Measurements from ENCODE around the gene BANF2.
"Not testable (repeated sequence)": the region's sequence is repeated elsewhere in the genome, so short reads cannot be mapped to it uniquely, and the experiment has no call there.

Gene BANF2

DNA sequence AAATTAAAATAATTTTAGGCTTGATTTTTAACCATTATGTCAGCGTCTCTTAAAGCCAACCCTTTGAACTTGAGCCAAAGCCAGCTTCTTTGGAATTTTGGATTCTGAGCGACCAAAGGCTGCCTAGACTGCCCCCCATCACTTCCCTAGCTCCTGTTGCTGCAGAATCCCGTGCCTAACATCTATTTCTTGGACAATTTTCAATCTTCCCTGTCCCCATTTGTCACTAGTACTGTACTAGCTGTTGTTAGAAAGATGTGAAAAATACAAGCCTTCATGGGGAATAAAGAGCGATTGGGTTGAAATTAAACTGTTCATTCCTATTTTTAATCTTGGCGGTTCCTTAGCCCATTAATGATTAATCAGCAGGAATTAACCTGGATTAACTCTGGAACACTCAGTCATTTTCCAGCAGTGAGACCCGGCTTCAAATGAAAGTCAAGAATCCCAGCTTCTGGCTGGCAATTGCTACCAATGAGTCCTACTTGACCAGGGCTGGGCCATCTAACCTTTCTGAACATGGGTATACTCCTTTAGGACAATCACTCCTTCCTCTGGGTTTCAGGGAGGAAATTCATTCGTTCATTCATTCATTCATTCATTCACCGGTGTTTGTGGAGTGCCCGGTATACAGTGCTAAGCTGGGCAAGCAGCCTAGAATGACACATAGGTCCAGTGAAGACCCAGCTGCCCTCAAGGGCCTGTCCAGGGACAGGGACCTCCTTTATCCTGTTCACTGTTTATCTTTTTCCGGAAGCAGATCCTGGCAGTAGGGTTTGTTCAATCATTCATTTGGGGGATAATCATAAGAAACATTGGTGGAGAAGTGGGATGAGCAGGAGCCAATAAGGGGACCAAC, 16.3 kb upstream of the BANF2 start:
- DNase-seq, result no peak

DNA sequence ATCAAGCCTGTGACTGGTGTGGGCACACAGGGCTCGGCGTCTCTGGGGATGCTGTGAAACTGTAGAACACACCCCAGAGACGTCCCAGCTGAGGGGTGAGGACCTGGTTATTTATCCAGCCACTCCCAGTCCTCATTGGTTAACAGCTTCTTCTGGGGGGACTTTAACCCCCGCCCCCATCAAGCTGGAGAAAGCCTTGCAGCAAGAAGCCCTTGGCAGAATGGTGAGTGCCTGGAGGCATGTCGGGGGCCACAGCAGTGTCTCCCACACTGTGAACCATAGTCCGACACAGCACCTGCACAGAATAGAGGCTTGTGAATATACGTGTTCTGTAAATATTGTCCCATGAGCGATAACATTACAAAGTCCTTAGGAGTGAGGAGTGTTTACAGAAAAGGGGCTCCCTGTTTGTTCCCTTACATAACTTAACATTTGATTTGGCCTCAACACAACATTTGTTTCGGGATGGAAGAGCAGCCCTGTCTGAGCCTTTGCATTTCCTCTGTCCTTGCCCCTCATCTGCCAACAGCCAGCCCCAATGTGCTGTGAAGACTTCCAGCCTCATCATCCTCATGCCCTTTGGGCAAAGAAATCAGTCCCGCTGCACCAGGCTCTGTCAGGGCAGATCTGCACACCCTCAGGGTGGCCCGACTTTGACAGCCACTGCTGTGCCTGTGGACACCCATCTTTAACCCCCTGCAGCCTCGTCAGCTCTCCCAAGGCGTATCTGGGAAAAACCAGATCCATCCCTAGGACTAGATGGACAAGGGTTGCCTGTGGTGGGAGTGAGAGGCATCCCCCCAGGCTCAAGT, 15.5 kb upstream of the BANF2 start:
- DNase-seq, result no peak

DNA sequence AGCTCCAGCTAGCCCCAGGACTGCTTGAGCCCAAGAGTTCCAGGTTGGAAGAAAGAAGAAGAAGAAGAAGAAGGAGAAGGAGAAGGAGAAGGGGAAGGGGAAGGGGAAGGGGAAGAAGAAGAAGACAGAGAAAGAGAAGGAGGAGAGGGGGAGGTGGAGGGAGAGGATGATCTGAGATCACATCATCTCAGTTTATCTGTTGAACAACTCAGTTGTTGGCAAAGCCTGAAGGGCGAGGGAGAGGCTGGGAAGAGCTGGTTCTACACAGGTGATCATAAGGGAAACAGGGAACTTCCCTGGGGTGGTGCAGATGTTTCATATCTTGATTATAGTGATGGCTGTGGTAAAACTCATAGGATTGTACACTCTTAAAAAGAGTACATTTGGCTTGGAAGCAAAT, 14.6 kb upstream of the BANF2 start:
- DNase-seq, result no peak

DNA sequence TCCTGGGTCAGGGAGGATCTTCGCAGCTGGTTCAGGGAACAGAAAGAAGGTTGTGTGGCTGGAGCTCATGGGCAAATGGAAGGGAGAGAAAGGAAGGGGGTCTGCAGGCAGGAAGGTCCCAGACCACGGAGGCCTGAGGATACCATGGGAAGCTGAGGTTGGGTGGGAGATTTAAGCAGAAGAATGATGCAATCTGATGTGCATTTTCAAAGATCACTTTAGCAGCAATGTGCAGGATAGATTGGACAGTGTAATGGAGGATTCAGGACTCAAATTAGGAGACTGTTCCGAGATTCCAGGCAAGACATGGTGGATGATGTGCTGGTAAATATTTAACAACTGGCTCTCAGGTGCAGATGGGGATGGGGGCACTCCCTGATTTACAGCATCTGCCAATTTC, 12.0 kb upstream of the BANF2 start:
- no peak for DNase-seq

DNA sequence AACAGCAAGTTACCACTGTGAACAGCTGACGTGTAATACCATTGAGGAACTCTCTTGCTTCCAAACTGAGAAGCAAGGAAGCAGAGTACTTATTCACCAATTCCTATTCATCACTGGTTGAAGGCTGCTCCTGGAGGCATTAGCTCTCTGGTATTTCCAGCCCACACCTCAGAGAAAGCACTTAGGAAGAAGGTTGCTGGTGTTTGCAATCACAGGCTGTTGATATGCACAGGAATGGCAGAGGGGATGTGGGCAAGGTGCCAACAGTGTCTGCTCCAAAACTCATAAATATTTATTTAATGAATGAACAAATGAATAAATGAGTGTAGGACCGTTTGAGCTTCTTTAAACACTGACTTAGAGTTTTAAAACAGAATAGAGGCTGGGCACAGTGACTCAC, 10.8 kb upstream of the BANF2 start:
- DNase-seq, result no peak

DNA sequence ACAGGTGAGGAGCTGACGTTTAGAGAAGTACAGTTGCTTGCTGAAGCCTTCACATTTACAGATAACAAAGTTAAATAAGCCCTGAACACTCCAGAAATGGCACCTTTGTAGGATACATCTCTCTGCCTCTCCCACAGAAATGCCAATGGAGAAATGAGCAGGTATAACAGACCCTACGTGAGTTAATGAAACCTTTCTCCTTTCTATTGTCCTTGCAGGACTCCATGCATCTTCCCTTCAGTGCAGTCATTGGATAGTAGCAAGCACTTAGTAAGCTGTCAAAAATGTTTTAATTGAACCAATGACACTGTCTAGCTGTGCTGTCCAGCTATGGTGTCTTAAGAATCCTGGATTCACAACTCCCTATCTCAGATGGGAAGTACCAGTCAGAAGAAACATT, 9.6 kb upstream of the BANF2 start:
- no peak for DNase-seq

DNA sequence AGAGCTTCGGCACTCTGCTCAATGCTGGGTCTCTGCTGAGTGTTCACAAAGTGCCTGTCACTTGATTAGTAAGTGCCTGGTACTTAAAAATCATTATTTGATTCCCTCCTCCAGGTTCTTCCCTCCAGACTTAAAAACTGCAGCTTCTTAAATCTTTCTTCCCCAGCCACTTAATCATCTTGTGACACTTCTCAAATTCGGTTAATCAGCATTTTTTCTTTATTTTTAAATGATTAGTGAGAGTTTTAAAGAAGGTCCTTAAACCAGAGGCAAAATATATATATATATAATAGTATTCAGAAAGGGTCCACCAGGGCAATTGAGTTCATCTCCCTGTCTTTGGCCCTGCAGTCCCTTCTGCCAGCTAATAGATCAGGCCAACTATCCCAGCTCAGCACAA, 8.0 kb upstream of the BANF2 start:
- no peak for DNase-seq

DNA sequence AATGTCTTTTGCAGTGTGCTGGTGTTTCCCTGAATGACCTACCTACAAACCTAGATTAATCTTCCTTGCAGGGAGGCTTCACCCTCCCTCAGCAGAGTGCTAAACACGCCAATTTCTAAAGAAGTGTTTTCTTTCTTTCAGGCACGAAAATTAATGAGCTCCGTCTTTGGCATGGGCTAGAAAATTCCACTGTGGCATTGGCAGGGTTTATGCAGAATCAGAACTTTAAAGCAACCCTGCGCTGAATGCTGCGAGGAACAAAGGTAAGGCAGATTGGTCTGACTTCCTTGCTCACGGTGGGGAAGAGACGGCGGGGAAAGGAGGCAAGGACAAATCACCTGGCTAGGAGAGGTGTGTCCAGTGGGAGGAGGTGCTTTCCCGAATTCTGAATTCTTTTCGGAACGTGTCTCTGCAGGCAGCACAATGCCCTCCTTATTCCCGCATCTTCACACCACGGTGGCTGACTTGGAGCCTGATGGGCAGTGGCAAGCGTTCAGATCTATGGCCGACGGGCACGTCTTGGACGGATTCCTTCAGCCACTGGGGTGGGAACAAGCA, 6.2 kb upstream of the BANF2 start:
- no peak for DNase-seq

DNA sequence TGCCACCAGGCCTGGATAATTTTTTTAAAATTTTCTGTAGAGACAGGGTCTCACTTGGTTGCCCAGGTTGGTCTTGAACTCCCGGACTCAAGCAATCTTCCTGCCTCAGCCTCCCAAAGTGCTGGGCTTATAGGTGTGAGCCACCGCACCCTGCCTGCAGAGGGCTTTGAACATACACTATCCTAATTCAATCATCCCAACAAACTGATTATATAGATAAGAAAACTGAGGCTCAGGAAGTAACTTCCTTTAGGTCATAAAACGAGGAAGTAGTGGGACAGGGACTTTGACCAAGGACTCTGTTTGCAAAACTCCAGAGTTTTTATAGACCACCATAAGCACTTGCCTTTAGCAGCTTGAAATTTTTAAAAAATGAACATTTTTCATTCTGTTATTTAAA, 5.0 kb upstream of the BANF2 start:
- DNase-seq, result no peak

DNA sequence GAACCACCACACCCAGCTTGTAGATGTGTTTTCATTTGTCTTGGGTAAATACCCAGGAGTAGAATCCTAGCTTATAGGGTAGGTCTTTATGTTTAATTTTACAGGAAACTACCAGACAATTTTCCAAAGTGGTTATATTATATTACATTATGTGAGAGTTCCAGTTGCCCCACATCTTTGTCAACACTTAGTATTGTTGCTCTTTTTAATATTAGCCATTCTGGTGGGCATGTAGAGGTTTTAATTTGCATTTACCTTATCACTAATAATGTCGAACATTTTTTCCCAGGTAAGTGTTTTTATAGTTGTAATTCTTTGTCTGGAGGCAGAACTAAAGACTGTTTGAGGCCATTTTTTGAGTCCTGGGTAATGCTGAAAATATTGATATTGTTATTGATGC, 3.5 kb upstream of the BANF2 start:
- no peak for DNase-seq

DNA sequence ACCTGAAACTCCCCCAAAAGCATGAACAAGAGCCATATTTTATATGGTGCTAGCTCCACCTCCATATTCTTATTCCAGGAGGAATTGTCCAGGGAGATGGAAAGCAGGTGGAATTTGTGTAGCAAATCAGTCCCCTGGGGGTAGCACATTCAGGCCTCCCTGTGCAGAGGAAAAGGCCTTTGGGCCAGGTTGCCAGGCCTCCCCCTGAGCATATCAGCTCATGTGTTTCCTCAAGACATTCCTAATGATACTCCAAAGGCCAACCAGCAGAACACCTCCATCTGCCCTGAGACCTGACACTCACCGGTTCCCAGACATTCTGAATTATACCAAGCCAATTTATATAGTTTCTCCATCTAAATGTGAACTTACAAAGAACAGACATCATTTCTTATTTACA, 2.6 kb upstream of the BANF2 start:
- DNase-seq, result no peak

DNA sequence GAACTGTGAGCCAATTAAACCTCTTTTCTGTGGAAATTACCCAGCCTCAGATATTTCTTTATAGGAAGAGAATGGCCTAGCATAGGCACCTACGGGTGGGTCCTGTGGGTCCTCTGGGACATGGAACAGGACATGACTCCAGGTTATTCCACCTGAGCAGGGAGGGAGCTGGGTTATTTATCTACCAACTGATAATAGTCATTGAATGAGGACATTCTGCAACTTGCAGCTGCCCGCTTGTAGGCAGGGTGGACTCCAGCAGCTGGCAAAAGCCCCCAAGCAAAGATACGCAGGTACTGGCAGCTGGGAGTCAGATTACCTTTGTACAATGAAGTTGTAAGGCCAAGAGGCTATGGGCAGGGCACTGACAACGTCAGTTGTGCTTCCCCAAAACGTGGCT, 1.4 kb upstream of the BANF2 start:
- DNase-seq, result no peak

DNA sequence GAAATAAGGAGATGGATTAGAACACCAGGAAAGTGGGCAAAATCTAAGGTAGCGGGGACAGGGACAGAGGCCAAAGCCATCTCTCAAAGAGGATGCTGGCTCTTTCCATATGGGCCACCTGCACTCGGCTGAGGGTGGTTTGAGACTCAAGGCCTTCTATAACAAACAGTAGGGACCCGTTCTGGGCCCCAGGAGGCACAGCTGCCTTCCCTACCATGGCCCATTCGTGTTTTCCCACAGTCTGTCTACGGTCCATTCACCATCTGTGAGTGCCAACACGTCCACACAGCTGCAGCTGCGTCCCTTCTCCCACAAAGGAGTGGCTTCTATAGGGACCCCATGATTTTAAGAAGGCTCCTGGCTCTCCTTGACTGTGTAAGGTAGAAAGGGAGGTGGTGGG, 871 bp downstream of the BANF2 start:
- DNase-seq, result no peak

DNA sequence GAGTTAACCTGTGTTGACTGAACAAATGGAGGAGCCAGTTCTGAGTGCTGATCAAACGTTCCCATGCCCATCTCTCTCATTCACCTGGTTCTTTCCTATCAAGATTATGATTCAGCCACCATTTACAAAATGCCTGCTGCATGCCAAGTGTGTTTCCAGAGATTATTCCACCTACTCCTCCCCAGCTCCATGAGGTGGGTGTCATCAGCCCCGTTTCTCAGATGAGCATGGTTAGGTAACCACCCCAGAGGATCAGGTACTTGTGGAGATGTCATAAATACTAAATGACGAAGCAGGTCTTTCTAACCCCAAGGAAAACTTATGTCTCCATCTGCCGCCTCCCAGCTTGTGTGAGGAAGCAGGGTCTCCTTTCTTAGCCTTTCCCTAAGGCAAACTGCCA, 2.1 kb downstream of the BANF2 start:
- DNase-seq, result no peak

DNA sequence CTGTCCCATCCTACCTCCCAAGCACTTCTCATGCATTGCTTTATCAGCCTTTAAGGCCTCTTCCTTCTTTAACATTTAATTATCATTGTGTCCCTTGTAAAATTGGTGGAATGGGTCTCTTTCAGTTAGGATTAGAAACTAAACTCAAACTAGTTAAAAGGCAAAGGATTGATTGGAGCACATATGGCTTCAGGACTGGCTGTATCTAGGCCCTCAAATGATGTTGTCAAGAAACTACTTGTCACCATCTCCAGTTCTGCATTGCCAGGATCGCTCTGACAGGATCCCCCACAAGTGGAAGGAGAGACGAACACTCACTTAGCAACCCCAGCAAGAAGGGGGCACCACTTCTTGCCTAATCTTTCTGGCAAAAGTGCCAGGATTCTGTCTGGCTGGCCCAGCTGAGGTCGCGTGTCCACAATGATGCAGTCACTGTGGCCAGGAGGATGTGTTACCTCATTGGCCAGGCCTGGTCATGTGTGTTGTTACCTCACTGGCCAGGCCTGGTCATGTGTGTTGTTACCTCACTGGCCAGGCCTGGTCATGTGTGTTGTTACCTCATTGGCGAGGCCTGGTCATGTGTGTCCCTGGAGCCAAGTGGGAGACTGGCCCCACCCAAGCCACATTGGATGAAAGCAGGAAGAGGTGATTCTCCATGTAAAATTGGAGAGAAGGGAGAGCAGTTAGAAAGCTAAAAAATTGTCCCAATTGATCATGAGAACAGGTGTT, 5.0 kb downstream of the BANF2 start:
- no peak for DNase-seq

DNA sequence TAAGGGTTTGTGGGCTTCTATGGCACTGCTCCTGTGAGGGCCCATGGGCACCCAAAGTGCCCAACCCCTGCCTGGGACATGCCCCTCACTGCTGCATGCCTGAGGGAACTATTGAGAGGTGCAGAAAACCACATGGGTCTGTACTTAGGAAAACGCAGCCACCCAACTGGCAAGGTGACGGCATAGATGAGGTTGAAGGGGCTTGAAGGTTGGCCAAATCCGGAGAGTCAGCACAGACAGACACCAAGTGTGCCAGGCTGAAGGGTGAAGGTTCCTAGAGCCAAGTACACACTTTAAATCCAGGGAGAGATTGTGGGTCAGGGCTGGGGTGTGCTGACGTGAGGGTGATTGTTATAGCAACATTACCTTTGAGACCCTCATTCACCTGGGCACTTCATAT, 6.2 kb downstream of the BANF2 start:
- no peak for DNase-seq

DNA sequence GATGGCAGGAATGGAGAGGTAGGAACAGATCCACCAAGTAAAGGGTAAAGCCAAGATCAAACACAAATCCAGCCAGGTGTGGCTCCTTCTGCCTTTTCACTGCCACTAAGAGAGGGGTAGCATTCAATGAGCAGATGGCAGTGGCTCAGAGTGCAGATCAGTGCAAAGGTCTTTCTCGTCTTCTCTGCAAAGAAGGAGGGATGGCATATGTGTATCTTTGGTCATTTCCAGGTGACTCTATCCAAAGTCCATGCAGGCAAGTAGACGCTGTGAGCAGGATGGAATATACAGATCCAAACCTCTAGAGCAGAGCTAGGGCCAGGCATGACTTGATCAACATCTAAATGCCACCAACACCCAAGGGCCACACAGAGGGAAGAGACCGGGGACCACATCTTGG, 6.9 kb downstream of the BANF2 start:
- DNase-seq, result no peak

DNA sequence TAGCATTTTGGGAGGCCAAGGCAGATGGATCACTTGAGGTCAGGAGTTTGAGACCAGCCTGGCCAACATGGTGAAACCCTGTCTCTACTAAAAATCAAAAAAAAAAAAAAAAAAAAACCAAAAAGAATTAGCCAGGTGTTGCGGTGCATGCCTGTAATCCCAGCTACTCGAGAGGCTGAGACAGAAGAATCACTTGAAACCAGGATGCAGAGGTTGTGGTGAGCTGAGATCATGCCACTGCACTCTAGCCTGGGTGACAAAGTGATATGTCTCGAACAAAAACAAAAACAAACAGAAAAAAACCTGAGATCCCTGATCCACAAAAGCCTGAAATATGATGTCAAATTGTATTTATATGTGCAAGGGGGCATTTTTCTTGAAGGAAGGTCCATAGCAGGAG, 8.2 kb downstream of the BANF2 start:
- DNase-seq, result not testable (repeated sequence)

DNA sequence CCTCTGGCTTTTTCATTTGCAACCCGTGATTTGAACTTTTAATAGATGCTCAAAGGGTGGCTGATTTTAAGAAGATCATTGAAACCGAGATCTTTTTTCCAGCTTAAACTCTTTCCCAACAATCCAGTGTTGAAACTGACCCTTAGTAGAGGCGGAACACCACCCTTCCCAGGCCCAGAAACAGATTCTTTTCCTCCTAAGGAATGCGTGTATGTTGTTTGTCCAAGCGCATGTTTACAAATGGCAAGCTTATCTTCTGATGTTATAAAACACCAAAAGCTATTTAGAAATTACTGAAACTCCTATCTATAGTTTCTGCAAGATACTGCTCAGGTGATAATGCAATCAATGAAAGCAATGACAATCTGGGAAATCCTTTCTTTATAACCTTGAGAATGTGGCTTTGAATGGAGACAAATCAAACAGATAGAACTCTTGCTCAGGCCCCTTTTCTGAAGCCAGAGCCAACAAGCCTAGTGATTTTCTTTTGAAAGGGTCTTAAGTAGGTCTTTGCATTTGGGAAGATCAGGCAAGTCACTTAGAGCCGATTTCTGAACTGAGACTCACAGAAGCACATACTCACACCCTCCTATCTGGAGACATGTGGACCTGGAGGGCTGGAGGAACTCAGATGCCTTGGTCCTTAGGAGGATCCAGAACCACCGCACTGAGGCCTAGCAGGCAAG, 9.1 kb downstream of the BANF2 start:
- no peak for DNase-seq

DNA sequence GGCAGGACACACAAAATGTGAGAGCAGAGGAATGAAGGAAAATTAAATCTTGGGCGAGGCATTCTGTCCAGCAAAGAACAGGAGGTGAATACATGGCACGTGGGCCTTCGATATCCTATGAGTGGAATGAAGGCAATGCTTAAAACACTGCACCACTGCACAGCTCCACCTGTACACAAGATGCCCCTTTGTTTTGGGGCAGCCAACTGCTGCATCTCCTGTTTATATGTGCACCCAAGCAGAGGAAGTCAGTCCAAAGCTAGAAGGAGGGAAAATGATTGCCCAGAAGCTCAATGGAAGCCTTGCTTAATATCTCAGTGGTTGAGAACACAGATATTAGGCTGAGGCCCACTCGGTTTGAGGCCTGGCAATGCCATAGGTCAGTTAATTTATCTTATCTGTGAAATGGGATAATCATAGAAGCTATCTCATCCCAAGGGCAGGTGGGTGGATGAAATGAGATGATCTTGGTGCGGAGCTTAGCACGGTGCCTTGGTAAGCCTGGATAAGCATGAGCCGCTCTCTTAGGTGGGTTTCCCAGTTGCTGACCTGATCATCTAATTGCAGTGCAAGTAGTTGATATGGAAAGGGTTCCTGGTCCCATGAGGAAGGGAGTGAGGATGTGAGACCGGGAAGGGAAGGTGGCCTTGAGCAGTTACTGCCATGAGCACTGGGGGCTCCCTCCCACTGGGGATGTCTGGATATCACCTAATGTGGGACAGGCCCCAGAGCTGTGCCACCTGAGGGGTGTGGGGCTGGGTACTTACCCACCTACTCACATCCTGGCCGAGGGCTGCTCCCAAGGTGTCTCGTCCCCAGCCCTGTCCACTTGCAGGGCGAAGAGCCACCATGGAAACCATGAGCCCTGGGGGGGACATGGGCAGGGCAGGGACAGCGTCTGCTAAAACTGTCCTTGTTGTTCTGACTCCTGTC, 9.9 kb downstream of the BANF2 start:
- DNase-seq, result no peak

DNA sequence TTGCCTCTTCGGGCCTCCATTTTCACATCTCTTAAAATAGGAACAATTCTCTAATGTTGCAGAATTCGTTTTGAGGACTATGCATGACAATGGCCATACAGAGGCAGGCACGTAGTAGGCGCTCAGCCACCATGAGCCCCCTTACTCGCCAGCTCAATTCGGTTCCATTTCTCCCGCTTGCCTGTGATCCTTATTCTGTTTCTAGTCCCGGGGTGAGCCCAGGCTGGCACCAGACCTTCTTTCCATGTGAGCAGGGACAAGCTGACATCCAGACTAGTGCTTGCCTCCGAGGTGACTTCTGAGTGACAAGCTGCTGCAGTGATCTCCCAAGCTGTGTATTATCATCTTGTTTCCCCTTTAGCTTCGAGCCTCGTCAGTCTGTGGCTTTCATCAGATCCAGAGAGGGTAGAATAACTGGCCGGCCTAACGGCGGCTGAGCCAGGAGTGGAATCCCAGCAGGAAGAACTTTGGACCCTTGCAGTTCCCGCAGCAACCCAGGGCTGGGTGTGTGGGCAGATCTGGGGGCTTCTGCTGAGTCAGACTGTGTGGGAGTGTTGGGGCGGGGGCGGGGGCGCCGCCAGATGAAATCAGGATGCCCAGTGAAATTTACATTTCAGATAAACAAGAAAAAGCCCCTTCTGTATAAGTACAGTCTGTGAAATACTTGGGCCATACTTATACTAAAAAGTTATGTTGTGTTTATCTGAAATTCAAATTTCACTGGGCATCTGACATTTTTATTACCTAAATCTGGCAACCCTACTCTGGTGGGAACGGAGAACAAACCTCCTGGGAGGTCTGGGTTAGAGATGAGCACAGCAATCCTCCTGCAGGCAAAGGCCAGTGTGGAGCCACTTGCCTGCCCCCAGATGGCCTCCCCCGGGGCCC, 10.9 kb downstream of the BANF2 start:
- no peak for DNase-seq
